Cardiac muscle cell (in vitro differentiated cells and primary cell): ENCODE measurements around the gene GKAP1. TPM values are rescaled to one million over a fixed set of nuclear protein-coding genes. Genes with fewer than 3 reads are reported as not detected.

Experiments used
- DNase-seq, 2 donors: peaks; one replicate each; pipeline versions ENCODE4 v3.0.0 to v3.0.0-alpha.2; 2010 to 2017; ENCODE audit warnings: low read depth in 1 of 2, low spot score in 1 of 2
- H3K27ac ChIP-seq: fragments of 200-600 bp; sonication (generic); 2 replicates; pipeline ENCODE4 v1.5.1; 2016
- H3K27me3 ChIP-seq: fragments of 200-600 bp; sonication (generic); 2 replicates; pipeline ENCODE4 v1.6.0; 2016; ENCODE audit warnings: control low read depth
- H3K36me3 ChIP-seq: fragments of 200-600 bp; sonication (generic); 2 replicates; pipeline ENCODE4 v1.5.1; 2016; ENCODE audit warnings: control low read depth
- H3K4me1 ChIP-seq: fragments of 200-600 bp; sonication (generic); 2 replicates; pipeline ENCODE4 v1.8.1; 2017; ENCODE audit warnings: low read depth, mild to moderate bottlenecking, mixed run types
- H3K4me3 ChIP-seq: fragments of 200-600 bp; sonication (generic); 2 replicates; pipeline ENCODE4 v1.5.1; 2016; ENCODE audit warnings: mild to moderate bottlenecking
- H3K9me3 ChIP-seq: fragments of 200-600 bp; sonication (generic); 2 replicates; pipeline ENCODE4 v1.5.1; 2017; ENCODE audit warnings: low read depth, mild to moderate bottlenecking, control low read depth
- polyA plus RNA-seq: library from polyadenylated mRNA; unstranded; fragments of >200 nt; fragmentation: Nextera tagmentation; extraction: Ambion mirVana; gene quantifications from 2 replicates; pipeline ENCODE4 v1.2.1, GENCODE V29; 2016
- total RNA-seq: library from RNA; depleted of rRNA; stranded (reverse); fragments of >200 nt; gene quantifications from 2 replicates; pipeline ENCODE4 v1.2.3, GENCODE V29; 2016
- TF ChIP-seq, protein P1 (sequence below): IDR thresholded peaks from 2 replicates; pipeline ENCODE4 v1.5.1; 2012; ENCODE audit warnings: low read depth, mild to moderate bottlenecking, low read length

GKAP1 gene
- total and polyA plus RNA-seq, 2 experiments from 2014 or later, result 11.7 to 19.7 TPM

DNA sequence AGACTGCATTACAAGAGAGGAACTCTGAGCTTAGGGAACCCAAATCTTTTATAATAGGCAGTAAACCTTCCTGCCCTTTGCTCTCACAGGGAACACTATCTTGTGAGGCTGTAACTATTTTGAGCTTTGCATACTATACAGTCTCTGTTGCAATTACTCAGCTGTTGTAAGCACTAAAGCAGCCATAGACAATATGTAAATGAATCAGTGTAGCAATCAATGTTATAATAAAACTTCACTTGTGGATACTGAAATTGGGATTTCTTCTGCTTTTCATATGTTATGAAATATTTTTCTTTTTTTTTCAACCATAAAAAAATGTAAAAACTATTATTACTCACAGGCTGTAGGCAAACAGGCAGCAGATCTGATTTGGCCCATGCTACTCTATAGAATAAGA lies 93.1 kb downstream of the GKAP1 start:
- no peak overlapping the region for H3K27ac ChIP-seq
- H3K27me3 ChIP-seq, result no peaks in the 10 kb centered on the region
- H3K36me3 ChIP-seq, result no peaks in the 10 kb centered on the region
- no peaks in the 10 kb centered on the region for H3K9me3 ChIP-seq
- TF ChIP-seq, protein P1, sequence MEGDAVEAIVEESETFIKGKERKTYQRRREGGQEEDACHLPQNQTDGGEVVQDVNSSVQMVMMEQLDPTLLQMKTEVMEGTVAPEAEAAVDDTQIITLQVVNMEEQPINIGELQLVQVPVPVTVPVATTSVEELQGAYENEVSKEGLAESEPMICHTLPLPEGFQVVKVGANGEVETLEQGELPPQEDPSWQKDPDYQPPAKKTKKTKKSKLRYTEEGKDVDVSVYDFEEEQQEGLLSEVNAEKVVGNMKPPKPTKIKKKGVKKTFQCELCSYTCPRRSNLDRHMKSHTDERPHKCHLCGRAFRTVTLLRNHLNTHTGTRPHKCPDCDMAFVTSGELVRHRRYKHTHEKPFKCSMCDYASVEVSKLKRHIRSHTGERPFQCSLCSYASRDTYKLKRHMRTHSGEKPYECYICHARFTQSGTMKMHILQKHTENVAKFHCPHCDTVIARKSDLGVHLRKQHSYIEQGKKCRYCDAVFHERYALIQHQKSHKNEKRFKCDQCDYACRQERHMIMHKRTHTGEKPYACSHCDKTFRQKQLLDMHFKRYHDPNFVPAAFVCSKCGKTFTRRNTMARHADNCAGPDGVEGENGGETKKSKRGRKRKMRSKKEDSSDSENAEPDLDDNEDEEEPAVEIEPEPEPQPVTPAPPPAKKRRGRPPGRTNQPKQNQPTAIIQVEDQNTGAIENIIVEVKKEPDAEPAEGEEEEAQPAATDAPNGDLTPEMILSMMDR, result no peak
- H3K4me1 ChIP-seq, result no peaks in the 10 kb centered on the region
- no peak for DNase-seq
- no peak overlapping the region for H3K4me3 ChIP-seq

DNA sequence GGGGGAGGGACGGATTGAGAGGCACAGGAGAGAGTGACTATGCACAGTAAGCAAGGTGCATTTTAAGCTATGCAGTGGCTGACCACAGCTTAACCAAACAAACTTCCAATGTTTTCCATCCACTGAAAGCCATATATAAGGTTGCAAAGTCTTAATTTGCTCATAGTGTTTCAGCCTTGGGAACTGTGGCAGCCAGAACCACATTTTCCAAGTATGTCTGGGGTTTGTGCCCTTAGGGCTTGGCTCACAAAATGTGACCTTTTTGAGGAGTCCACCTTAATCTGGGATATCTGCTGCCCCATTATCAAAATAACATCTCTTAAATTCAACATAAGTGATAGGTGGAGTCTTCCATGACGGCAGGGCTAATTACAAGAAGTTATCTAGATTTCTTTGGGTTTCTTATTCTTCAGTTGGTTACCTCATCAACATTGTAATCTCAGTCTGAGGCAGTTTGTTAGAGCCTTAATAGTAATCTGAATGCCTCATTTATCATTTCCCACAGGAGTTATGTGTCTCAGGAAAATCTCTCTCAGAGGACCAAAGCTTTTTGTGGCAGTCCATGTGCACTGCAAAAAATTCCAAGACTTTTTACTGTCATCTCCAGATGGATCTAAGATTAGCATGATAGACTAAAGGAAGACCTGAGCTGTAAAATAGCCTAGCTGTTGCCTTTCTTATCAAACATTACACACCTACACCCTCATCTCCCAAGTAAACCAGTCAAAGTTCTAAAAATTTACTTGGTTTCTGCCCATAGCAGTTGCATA lies 94.7 kb downstream of the GKAP1 start:
- Histone ChIP-seq H3K4me3 (no peak overlapping the region), H3K36me3 (no peaks in the 10 kb centered on the region), H3K4me1 (no peaks in the 10 kb centered on the region), H3K27me3 (no peaks in the 10 kb centered on the region), H3K27ac (no peak overlapping the region), H3K9me3 (no peaks in the 10 kb centered on the region)
- TF ChIP-seq, protein P1, result no peak
- no peak for DNase-seq

DNA sequence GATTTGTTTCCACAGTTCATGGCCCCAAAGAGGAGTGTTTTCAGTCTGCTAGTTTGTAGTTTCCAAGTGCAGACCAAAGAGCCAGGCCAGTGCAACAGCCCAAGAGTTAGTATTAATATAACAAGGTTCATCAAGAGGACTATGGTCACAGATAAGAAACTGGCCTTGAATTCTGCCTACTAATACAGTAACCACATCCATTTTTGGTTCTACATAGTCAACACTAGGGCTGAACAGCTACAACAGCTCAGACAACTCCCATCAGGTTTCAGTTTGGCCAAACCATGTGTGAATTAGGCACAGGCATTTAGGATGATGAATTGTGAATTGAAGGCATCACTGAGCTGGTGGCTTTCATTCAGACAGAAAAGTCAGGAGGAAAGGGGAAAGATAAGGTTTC lies 96.1 kb downstream of the GKAP1 start:
- DNase-seq, result no peak
- Histone ChIP-seq H3K36me3 (no peaks in the 10 kb centered on the region), H3K4me3 (no peak overlapping the region), H3K9me3 (no peaks in the 10 kb centered on the region), H3K27ac (no peak overlapping the region), H3K27me3 (no peaks in the 10 kb centered on the region), H3K4me1 (no peaks in the 10 kb centered on the region)
- TF ChIP-seq, protein P1, result no peak

DNA sequence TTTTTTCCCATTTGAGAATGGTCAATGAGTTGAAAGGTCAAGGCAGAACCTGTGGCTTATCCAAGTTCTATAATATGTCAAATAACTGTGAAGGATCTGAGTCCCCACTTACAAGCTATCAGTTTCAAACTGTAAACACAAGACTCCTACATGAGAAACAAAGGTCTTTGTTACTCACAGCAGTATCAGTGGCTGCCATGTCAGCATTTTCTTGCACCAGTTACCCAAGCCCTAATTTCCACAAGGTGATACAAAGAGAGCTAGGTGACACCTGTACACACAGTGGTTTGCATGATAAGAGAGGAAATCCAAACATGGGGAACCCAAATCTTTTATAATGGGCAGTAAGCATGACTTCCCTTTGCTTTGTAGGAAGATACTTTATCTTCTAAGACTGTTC lies 101.8 kb downstream of the GKAP1 start:
- TF ChIP-seq, protein P1, result no peak
- no peak overlapping the region for H3K4me3 ChIP-seq
- no peaks in the 10 kb centered on the region for H3K36me3 ChIP-seq
- H3K27ac ChIP-seq, result no peak overlapping the region
- H3K27me3 ChIP-seq, result no peaks in the 10 kb centered on the region
- no peaks in the 10 kb centered on the region for H3K9me3 ChIP-seq
- no peak for DNase-seq
- H3K4me1 ChIP-seq, result no peaks in the 10 kb centered on the region

DNA sequence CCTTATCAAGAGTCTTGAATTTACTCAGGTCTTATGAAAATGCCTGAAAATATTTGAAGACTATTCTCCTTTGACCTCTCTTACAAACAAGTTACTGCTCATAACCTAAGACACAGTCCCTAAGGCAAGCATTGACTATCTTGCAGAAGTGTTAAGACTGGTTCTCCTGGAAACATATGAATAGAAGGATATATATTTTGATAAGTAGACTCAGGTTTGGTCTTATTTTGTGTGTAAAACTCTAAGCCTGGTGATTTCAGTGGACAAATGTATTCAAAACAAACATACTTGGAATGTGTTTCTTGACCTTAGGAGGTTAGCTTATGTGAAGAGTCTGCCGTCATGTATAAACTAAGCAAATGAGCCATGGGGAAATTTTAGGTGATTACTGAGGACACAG lies 102.3 kb downstream of the GKAP1 start:
- H3K4me3 ChIP-seq, result no peak overlapping the region
- DNase-seq, result no peak
- no peak overlapping the region for H3K27ac ChIP-seq
- TF ChIP-seq, protein P1, result no peak
- H3K27me3 ChIP-seq, result no peaks in the 10 kb centered on the region
- no peaks in the 10 kb centered on the region for H3K36me3 ChIP-seq
- no peaks in the 10 kb centered on the region for H3K9me3 ChIP-seq
- H3K4me1 ChIP-seq, result no peaks in the 10 kb centered on the region
